Natural killer cell treated with Interleukin-12 subunit alpha and Interleukin-12 subunit beta and Interleukin-15 and Interleukin-18, amount 100 ng/mL, for 72 hours (primary cell): ENCODE results near the gene RAET1L. TPM values are rescaled to one million over a fixed set of nuclear protein-coding genes. Genes with fewer than 3 reads are reported as not detected.
A peak's percentile ranks its signal among the peaks of the same experiment; 100 is the strongest.
"Not testable (repeated sequence)": the region's sequence is repeated elsewhere in the genome, so short reads cannot be mapped to it uniquely, and the experiment has no call there.

Source experiments
- ATAC-seq, 2 donors: fragments of 150-1000 bp; cut with Tn5 transposase in 1 of 2; sonication (Bioruptor Pico), chemical (Tn5 transposase) in 1 of 2; 2 replicates each; pipeline ENCODE4 v1.10.0; 2021
- DNase-seq: peaks from one replicate; pipeline ENCODE4 v3.0.0; 2022; ENCODE audit warnings: low spot score
- H3K27ac Mint-ChIP-seq, 2 donors: 1 replicate in 1 of 2; 2 replicates in 1 of 2; pipeline ENCODE4 v1.8.0; 2022; ENCODE audit warnings: mixed read lengths in 2 of 2, mild to moderate bottlenecking in 1 of 2, moderate library complexity in 1 of 2
- H3K27me3 Mint-ChIP-seq, 2 donors: 1 replicate in 1 of 2; 2 replicates in 1 of 2; pipeline ENCODE4 v1.8.0; 2022; ENCODE audit warnings: mixed read lengths in 2 of 2
- H3K36me3 Mint-ChIP-seq: one replicate; pipeline ENCODE4 v1.8.0; 2022; ENCODE audit warnings: mixed read lengths
- H3K4me1 Mint-ChIP-seq, 2 donors: 1 replicate in 1 of 2; 2 replicates in 1 of 2; pipeline ENCODE4 v1.8.0; 2022; ENCODE audit warnings: low read depth in 2 of 2, mixed read lengths in 2 of 2, mild to moderate bottlenecking in 1 of 2
- H3K4me3 Mint-ChIP-seq: one replicate; pipeline ENCODE4 v1.8.0; 2022; ENCODE audit warnings: mixed read lengths
- H3K9me3 Mint-ChIP-seq: 2 replicates; pipeline ENCODE4 v1.8.0; 2022; ENCODE audit warnings: mixed read lengths
- total RNA-seq, 2 donors: library from RNA; stranded (reverse); gene quantifications; one replicate each; pipeline ENCODE4 v1.2.3, GENCODE V29; 2022

The RAET1L gene
- total RNA-seq, 2 donors from 2014 or later = not detected

- Mint-ChIP-seq H3K4me1 (peaks cover 12 to 18% of the 10 kb centered on the region in 2 donors), H3K27me3 (peaks cover 57 to 72% of the 10 kb centered on the region in 2 donors)
- H3K27ac Mint-ChIP-seq, H3K9me3 Mint-ChIP-seq, DNase-seq, H3K4me3 Mint-ChIP-seq, ATAC-seq, H3K36me3 Mint-ChIP-seq: not testable (repeated sequence)
Measured at GRCh38 chr6:150017186-150017521, 8.2 kb downstream of the RAET1L start.

DNA sequence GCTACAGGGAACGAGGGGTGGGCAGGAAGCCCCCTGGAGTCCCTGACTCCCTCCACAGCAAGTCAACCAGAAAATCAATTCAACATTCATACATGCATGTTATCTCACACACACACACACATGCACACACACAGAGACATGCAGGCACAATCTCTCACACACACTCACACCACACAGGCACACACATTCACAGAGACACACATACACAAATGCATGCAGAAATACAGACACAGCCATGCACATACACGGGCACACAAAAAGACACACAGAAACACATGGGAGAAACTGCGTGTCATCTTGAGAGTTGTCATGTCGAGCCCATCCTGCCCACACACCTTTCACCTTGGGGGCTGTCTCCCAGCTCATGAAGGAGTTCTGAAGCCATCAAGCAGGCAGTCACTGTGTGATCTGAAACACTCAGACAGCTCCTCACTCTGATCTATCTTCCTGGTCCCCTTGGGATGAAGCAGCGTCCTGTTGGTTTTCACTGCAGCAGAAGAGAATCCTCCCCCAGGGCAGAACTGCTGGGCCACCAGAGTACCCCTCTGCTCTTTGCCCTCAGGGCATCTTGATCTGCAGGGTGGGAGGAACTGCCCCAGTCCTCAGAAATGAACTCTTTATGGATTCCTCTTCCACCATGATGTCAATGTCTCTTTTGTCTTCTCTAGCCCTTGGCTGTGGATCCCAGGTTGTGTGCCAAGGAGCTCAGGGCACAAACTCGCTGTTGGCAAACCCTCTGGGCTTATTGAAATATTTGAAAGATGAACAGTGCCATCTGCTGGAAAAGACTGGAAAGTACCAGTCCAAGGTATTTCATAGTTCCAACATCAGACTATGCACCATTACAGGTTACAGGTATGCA is 8.8 kb downstream of the RAET1L start:
- Mint-ChIP-seq H3K4me3 (no peak overlapping the region), H3K4me1 (peaks cover 12 to 18% of the 10 kb centered on the region in 2 donors), H3K27ac (no peak overlapping the region), H3K27me3 (peaks cover 57 to 73% of the 10 kb centered on the region in 2 donors), H3K9me3 (no peaks in the 10 kb centered on the region), H3K36me3 (no peaks in the 10 kb centered on the region)
- ATAC-seq (peak; percentile 61 to 74), DNase-seq (peak; percentile 72)

GRCh38 chr6:150015281-150016001 is 9.9 kb downstream of the RAET1L start:
- H3K27me3 Mint-ChIP-seq = peaks cover 57 to 77% of the 10 kb centered on the region in 2 donors
- DNase-seq, H3K27ac Mint-ChIP-seq, H3K9me3 Mint-ChIP-seq, H3K4me3 Mint-ChIP-seq, H3K36me3 Mint-ChIP-seq: not testable (repeated sequence)
- H3K4me1 Mint-ChIP-seq = peaks cover 12 to 18% of the 10 kb centered on the region in 2 donors
- peak in 1 of 2 donors; percentile 55 for ATAC-seq

DNA sequence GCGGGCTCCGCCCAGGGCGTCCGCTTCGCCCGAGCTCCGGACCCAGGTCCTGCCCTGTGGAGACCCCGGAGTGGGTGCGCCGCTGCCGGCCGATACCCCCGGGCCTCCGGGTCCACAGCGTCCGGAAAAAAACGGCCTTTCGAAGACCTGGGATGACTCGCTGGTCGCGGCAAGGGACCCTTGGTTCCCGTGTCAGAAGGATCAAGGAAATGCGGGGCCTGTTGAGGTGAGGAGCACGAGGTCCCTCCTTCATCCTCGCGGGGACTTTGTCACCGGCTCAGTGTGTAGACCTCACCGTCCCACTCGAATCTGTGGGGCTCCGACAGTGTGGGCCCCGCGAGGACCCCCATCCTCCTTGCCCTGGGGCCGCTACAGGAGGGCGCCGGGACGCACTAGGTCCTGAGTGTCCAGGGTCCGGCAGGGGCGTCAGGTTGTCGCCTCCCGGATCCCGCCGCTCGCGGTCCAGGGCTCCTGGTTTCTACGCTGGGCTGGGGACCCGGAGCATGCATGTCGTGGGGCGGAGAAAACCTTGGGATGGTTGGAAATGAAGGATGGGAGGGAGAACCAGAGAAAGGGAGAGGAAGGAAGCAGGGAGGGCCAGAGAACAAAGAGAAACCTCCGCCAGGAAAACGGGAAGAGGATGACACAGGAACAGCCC is 10.6 kb downstream of the RAET1L start:
- DNase-seq, H3K9me3 Mint-ChIP-seq, H3K36me3 Mint-ChIP-seq, H3K4me3 Mint-ChIP-seq, H3K27ac Mint-ChIP-seq: not testable (repeated sequence)
- ATAC-seq = peak; percentile 17 to 33
- H3K27me3 Mint-ChIP-seq = peaks cover 63 to 80% of the 10 kb centered on the region in 2 donors
- H3K4me1 Mint-ChIP-seq = peaks cover 12 to 18% of the 10 kb centered on the region in 2 donors

DNA sequence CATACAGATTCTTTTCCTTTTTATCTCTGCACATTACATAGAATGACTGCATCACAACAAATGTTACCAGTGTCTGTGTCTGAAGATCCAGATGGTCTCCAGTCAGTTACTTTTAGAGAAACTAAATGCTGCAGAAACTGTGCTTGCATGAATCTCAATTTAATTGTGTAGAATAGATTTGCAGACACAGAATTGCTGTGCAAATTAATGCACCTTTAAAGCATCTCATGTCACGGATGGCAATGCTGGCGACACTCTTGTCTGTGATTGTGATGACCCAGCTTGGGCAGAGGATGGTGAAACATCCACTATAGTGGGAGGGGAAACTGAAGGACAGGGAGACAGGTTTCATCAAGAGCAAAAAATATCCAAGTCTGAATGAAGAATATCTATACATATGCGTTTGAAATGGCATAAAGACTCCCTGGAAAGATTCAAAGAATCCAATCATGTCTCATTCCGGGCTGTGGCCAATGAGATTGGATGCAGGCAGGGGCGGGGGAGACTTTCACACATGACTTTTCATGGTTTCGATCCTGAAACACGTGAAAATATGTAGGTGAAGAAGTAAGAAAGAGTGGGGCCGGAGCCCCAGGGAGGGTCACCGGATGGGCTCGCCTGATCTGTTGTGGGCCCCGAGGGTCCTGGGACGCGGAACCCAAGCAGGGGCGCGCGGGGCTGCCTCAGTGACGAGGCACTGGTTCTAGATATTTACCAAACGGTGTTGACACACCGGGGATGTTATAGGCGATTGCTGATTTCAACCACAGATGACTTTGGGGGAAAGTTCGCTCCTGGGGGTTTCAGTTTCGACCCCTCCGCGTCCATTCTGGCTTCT is 11.3 kb downstream of the RAET1L start:
- DNase-seq, H3K9me3 Mint-ChIP-seq, H3K27ac Mint-ChIP-seq, H3K36me3 Mint-ChIP-seq: not testable (repeated sequence)
- ATAC-seq = peak in 1 of 2 donors; percentile 74
- Mint-ChIP-seq H3K27me3 (peaks cover 59 to 82% of the 10 kb centered on the region in 2 donors), H3K4me3 (peak overlapping the region; percentile 75), H3K4me1 (peaks cover 12 to 18% of the 10 kb centered on the region in 2 donors)

DNA sequence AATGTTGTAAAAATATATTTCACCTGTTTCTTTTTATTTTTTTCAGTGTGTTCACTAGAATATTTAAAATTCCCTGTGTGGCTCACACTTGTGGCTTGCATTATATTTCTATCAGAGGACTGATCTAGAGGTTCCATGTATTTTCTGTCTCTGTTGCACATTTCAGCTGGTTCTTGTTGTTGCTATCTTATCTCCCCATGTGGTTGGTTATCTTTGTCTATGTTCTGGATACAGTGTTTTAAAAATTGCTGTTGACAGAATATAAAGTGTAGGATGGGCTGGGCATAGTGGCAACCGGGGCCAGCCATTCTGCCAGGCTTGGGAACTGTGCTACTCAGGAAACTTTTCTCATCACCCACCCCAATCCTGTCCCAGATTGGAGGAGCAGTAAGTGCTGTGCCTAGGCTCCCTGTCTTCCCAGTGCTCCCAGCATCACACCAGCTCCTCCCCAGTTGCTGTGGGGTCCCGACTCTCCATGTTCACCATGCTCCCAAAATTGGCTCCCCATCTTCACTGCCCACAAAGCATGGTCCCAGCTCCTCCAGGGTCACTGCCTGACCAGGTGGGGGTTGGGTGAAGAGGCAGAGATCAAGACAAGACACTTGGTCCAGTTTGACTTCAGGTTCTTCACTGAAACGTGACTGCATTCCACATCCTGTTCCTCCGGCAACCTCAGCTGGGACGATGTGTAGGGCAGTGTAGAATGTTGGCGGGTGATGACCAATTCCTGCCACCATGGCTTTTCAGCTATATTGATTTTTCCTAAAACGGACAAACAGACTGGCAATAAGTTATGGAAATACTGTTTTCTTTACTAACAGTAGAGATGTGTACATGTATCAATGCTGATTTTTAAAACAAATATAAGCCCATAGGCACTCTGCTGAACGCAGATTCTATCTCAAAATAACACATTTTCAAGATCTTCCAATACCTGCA is 12.2 kb downstream of the RAET1L start:
- not testable (repeated sequence) for ATAC-seq, H3K36me3 Mint-ChIP-seq

GRCh38 chr6:150008588-150008987 is 16.7 kb downstream of the RAET1L start:
- Mint-ChIP-seq H3K36me3 (no peaks in the 10 kb centered on the region), H3K27me3 (peaks cover 34 to 50% of the 10 kb centered on the region in 2 donors), H3K4me3 (no peak overlapping the region), H3K9me3 (no peaks in the 10 kb centered on the region), H3K27ac (no peak overlapping the region), H3K4me1 (peaks cover 16 to 20% of the 10 kb centered on the region in 2 donors)
- DNase-seq (no peak), ATAC-seq (no peak)

More for the DNA sequence above, 12.2 kb downstream of the RAET1L start:
- H3K27ac Mint-ChIP-seq, H3K9me3 Mint-ChIP-seq, DNase-seq, H3K4me3 Mint-ChIP-seq: not testable (repeated sequence)
- H3K4me1 Mint-ChIP-seq = peaks cover 12 to 18% of the 10 kb centered on the region in 2 donors
- H3K27me3 Mint-ChIP-seq = peaks cover 63 to 81% of the 10 kb centered on the region in 2 donors

GRCh38 chr6:150006961-150007464 is 18.3 kb downstream of the RAET1L start:
- Mint-ChIP-seq H3K36me3 (no peaks in the 10 kb centered on the region), H3K4me3 (no peak overlapping the region), H3K9me3 (no peaks in the 10 kb centered on the region), H3K27me3 (peaks cover 26 to 39% of the 10 kb centered on the region in 2 donors), H3K27ac (no peak overlapping the region), H3K4me1 (peaks cover 16 to 24% of the 10 kb centered on the region in 2 donors)
- ATAC-seq (no peak), DNase-seq (no peak)

- Mint-ChIP-seq H3K27ac (peak overlapping the region; percentile 34 to 46), H3K4me1 (peaks cover 25 to 34% of the 10 kb centered on the region in 2 donors), H3K9me3 (no peaks in the 10 kb centered on the region), H3K36me3 (no peaks in the 10 kb centered on the region), H3K27me3 (peaks cover 27 to 33% of the 10 kb centered on the region in 2 donors), H3K4me3 (peak overlapping the region; percentile 83)
- ATAC-seq (no peak), DNase-seq (no peak)
Measured at GRCh38 chr6:150005761-150006651, 19.3 kb downstream of the RAET1L start.

DNA sequence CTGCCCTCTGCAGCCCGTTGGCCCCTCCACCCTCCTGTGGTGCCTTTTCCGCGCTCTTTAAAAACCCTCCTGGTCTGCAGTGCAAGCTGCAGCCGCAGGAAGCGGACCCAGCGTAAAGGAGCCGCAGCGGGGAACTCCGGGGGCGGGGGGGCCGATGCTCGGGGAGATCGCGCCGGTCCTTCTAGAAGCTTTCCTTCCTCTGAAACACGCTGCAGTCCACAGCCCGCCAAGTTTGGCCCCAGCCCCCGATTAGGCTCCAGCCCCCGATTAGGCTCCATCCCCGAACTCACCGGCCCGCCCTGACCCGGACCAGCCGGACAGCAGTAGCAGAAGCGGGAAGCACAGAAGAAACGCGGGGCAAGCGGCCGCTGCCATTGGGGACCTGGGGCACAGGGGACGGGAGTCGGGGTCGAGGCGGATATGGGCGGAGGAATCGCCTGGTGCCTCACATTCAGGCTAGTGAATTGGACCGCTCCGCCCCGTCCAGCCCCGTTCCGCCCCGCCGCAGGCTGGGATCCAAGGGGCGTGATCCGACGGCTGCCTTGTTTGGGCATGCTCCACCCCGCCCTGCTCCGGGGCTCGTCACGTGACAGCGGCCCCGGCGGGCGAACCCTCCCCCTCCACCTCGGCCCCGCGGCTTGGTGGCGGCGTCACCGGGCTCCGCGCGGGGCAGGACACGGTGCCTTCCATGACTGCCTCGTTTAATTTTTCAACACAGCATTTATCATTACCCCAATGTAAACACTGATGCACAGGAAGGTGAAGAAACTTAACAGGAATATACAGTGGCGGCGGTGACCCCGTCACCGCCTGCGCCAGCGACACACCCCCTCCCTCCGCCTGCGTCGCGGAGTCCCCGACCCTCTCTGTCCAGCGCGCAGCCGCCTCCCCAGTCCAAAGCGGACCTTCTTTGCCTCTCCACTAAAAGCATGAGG is 20.3 kb downstream of the RAET1L start:
- Mint-ChIP-seq H3K9me3 (no peaks in the 10 kb centered on the region), H3K27me3 (peaks cover 23 to 27% of the 10 kb centered on the region in 2 donors), H3K27ac (peak overlapping the region; percentile 34 to 46), H3K36me3 (no peaks in the 10 kb centered on the region), H3K4me1 (peaks cover 35 to 42% of the 10 kb centered on the region in 2 donors), H3K4me3 (peak overlapping the region; percentile 83)
- DNase-seq (peak; percentile 95), ATAC-seq (peak; percentile 94 to 95)
